ENCODE measurements around the gene APOB.

GRCh38 chr2:21035282-21035973 lies 8.4 kb downstream of the APOB start:
- TF ChIP-seq POLR2AphosphoS5 (IDR thresholded peaks at IDR 0.05; ENCODE audit: low read depth, low read length): no peak
- TF ChIP-seq SIN3A (IDR thresholded peaks at IDR 0.05; ENCODE audit: borderline replicate concordance, insufficient read depth, low read length): no peak
- no peak for TF ChIP-seq FOXP2 (optimal IDR thresholded peaks at IDR 0.05; ENCODE audit: borderline replicate concordance, extremely low read depth, extremely low read length, insufficient read depth)
- TF ChIP-seq TAF1 (IDR thresholded peaks at IDR 0.05; ENCODE audit: borderline replicate concordance, insufficient read depth, low read length): no peak
- TF ChIP-seq, protein P1, sequence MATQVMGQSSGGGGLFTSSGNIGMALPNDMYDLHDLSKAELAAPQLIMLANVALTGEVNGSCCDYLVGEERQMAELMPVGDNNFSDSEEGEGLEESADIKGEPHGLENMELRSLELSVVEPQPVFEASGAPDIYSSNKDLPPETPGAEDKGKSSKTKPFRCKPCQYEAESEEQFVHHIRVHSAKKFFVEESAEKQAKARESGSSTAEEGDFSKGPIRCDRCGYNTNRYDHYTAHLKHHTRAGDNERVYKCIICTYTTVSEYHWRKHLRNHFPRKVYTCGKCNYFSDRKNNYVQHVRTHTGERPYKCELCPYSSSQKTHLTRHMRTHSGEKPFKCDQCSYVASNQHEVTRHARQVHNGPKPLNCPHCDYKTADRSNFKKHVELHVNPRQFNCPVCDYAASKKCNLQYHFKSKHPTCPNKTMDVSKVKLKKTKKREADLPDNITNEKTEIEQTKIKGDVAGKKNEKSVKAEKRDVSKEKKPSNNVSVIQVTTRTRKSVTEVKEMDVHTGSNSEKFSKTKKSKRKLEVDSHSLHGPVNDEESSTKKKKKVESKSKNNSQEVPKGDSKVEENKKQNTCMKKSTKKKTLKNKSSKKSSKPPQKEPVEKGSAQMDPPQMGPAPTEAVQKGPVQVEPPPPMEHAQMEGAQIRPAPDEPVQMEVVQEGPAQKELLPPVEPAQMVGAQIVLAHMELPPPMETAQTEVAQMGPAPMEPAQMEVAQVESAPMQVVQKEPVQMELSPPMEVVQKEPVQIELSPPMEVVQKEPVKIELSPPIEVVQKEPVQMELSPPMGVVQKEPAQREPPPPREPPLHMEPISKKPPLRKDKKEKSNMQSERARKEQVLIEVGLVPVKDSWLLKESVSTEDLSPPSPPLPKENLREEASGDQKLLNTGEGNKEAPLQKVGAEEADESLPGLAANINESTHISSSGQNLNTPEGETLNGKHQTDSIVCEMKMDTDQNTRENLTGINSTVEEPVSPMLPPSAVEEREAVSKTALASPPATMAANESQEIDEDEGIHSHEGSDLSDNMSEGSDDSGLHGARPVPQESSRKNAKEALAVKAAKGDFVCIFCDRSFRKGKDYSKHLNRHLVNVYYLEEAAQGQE (IDR thresholded peaks at IDR 0.05; ENCODE audit: insufficient read depth in 1 of 2, low read depth in 2 of 2, low read length in 2 of 2): no peak
